Astrocyte (in vitro differentiated cells and primary cell): ENCODE data around the gene ACAA2. TPM values are rescaled to one million over a fixed set of nuclear protein-coding genes. Genes with fewer than 3 reads are reported as not detected.
A peak's percentile ranks its signal among the peaks of the same experiment; 100 is the strongest.

Source experiments
- DNase-seq: peaks from one replicate; pipeline ENCODE4 v3.0.0-alpha.2; 2010; ENCODE audit warnings: low read depth
- FAIRE-seq: peaks from 2 replicates; lab custom pipeline; 2011; peaks lifted over from hg19 to GRCh38; lab: Jason Lieb, UNC
- H2AFZ ChIP-seq: 2 replicates; pipeline ENCODE4 v1.6.0; 2012; ENCODE audit warnings: low read depth, low read length, inconsistent platforms
- H3K27ac ChIP-seq: 2 replicates; pipeline ENCODE4 v1.5.1; 2011; ENCODE audit warnings: low read depth, low read length, inconsistent platforms
- H3K27me3 ChIP-seq: 2 replicates; pipeline ENCODE4 v1.6.0; 2011; ENCODE audit warnings: low read length, inconsistent platforms; ENCODE audit not compliant: insufficient read depth
- H3K36me3 ChIP-seq: 2 replicates; pipeline ENCODE4 v1.5.1; 2011; ENCODE audit warnings: low read length, inconsistent platforms; ENCODE audit not compliant: insufficient read depth
- H3K4me1 ChIP-seq: 2 replicates; pipeline ENCODE4 v1.5.1; 2011; ENCODE audit warnings: low read length, inconsistent platforms; ENCODE audit not compliant: insufficient read depth
- H3K4me2 ChIP-seq: 2 replicates; pipeline ENCODE4 v1.6.0; 2012; ENCODE audit warnings: low read length, inconsistent platforms
- H3K4me3 ChIP-seq: 2 replicates; pipeline ENCODE4 v1.5.1; 2011; ENCODE audit warnings: low read depth, mild to moderate bottlenecking, low read length, inconsistent platforms; ENCODE audit not compliant: insufficient read depth
- H3K79me2 ChIP-seq: 2 replicates; pipeline ENCODE4 v1.6.0; 2012; ENCODE audit warnings: mild to moderate bottlenecking, low read length, inconsistent platforms; ENCODE audit not compliant: insufficient read depth
- H3K9ac ChIP-seq: 2 replicates; pipeline ENCODE4 v1.6.0; 2012; ENCODE audit warnings: mild to moderate bottlenecking, low read length, inconsistent platforms
- H3K9me3 ChIP-seq: 2 replicates; pipeline ENCODE4 v1.5.1; 2012; ENCODE audit warnings: low read depth, mild to moderate bottlenecking, low read length, inconsistent platforms; ENCODE audit not compliant: insufficient read depth
- H4K20me1 ChIP-seq: 2 replicates; pipeline ENCODE4 v1.6.0; 2012; ENCODE audit warnings: low read length, inconsistent platforms; ENCODE audit not compliant: insufficient read depth
- H3K27ac Mint-ChIP-seq: one replicate; pipeline ENCODE4 v1.8.0; 2021; ENCODE audit warnings: mild to moderate bottlenecking, mixed read lengths; ENCODE audit not compliant: unreplicated experiment
- H3K27me3 Mint-ChIP-seq: one replicate; pipeline ENCODE4 v1.8.0; 2021; ENCODE audit warnings: low read depth, mixed read lengths; ENCODE audit not compliant: unreplicated experiment
- H3K36me3 Mint-ChIP-seq: one replicate; pipeline ENCODE4 v1.8.0; 2021; ENCODE audit warnings: low read depth, mixed read lengths; ENCODE audit not compliant: unreplicated experiment
- H3K4me1 Mint-ChIP-seq: one replicate; pipeline ENCODE4 v1.8.0; 2021; ENCODE audit warnings: low read depth, mixed read lengths; ENCODE audit not compliant: unreplicated experiment
- H3K4me3 Mint-ChIP-seq: one replicate; pipeline ENCODE4 v1.8.0; 2021; ENCODE audit warnings: mild to moderate bottlenecking, moderate library complexity, mixed read lengths; ENCODE audit not compliant: unreplicated experiment
- H3K9me3 Mint-ChIP-seq: one replicate; pipeline ENCODE4 v1.8.0; 2021; ENCODE audit warnings: mild to moderate bottlenecking, mixed read lengths; ENCODE audit not compliant: unreplicated experiment
- CTCF ChIP-seq: IDR thresholded peaks from 2 replicates; pipeline ENCODE4 v1.5.1; 2011; ENCODE audit warnings: low read depth, mild to moderate bottlenecking, inconsistent platforms, low read length, moderate library complexity; ENCODE audit not compliant: insufficient read depth
- EZH2 ChIP-seq: IDR thresholded peaks from 2 replicates; pipeline ENCODE4 v1.6.1; 2012; ENCODE audit warnings: mild to moderate bottlenecking, low read length, inconsistent platforms; ENCODE audit not compliant: insufficient read depth
- total RNA-seq: library from RNA; stranded (reverse); gene quantifications from 2 replicates; pipeline ENCODE4 v1.2.1, GENCODE V29; 2021

ACAA2 gene
- total RNA-seq, 1 donor from 2014 or later: 66.4 TPM

- H3K27me3 ChIP-seq: no peaks in the 10 kb centered on the region
- Mint-ChIP-seq H3K4me1 (peaks cover 31% of the 10 kb centered on the region), H3K9me3 (no peaks in the 10 kb centered on the region), H3K27ac (peak overlapping the region; percentile 89), H3K27me3 (no peaks in the 10 kb centered on the region), H3K4me3 (no peak overlapping the region), H3K36me3 (peaks cover 5% of the 10 kb centered on the region)
- no peak overlapping the region for H3K4me3 ChIP-seq
- no peak for TF ChIP-seq EZH2
- TF ChIP-seq CTCF: no peak
- no peaks in the 10 kb centered on the region for H3K79me2 ChIP-seq
- no peak overlapping the region for H2AFZ ChIP-seq
- H3K27ac ChIP-seq: no peak overlapping the region
- no peaks in the 10 kb centered on the region for H3K36me3 ChIP-seq
- no peaks in the 10 kb centered on the region for H3K9me3 ChIP-seq
- no peak overlapping the region for H3K9ac ChIP-seq
- H3K4me1 ChIP-seq: peaks cover 17% of the 10 kb centered on the region
- DNase-seq: no peak
- no peak overlapping the region for H3K4me2 ChIP-seq
- H4K20me1 ChIP-seq: no peaks in the 10 kb centered on the region
- FAIRE-seq: no peak
These were observed 20.9 kb upstream of the ACAA2 start for GRCh38 chr18:49834258-49834657.

GRCh38 chr18:49833814-49834213, 20.5 kb upstream of the ACAA2 start:
- peaks cover 6% of the 10 kb centered on the region for H3K36me3 Mint-ChIP-seq
- H4K20me1 ChIP-seq: no peaks in the 10 kb centered on the region
- peaks cover 12% of the 10 kb centered on the region for H3K4me1 ChIP-seq
- H3K27me3 ChIP-seq: no peaks in the 10 kb centered on the region
- no peak overlapping the region for H3K4me3 Mint-ChIP-seq
- no peaks in the 10 kb centered on the region for H3K36me3 ChIP-seq
- no peak overlapping the region for H2AFZ ChIP-seq
- H3K27me3 Mint-ChIP-seq: no peaks in the 10 kb centered on the region
- H3K4me1 Mint-ChIP-seq: peaks cover 27% of the 10 kb centered on the region
- no peaks in the 10 kb centered on the region for H3K79me2 ChIP-seq
- FAIRE-seq (no peak), DNase-seq (no peak)
- H3K27ac ChIP-seq: no peak overlapping the region
- no peak overlapping the region for H3K9ac ChIP-seq
- H3K9me3 Mint-ChIP-seq: no peaks in the 10 kb centered on the region
- TF ChIP-seq EZH2 (no peak), CTCF (no peak)
- peak overlapping the region; percentile 89 for H3K27ac Mint-ChIP-seq
- H3K9me3 ChIP-seq: no peaks in the 10 kb centered on the region
- H3K4me3 ChIP-seq: no peak overlapping the region
- no peak overlapping the region for H3K4me2 ChIP-seq

- no peak for TF ChIP-seq CTCF
- no peak for TF ChIP-seq EZH2
- FAIRE-seq (peak; percentile 32), DNase-seq (no peak)
- Histone ChIP-seq H3K27me3 (no peaks in the 10 kb centered on the region), H3K36me3 (no peaks in the 10 kb centered on the region), H3K27ac (no peak overlapping the region), H2AFZ (no peak overlapping the region), H3K9me3 (no peaks in the 10 kb centered on the region), H3K79me2 (no peaks in the 10 kb centered on the region), H3K4me2 (no peak overlapping the region), H3K9ac (no peak overlapping the region), H3K4me3 (no peak overlapping the region), H3K4me1 (peaks cover 11% of the 10 kb centered on the region), H4K20me1 (no peaks in the 10 kb centered on the region)
- Mint-ChIP-seq H3K27ac (no peak overlapping the region), H3K4me1 (peaks cover 20% of the 10 kb centered on the region), H3K27me3 (no peaks in the 10 kb centered on the region), H3K4me3 (no peak overlapping the region), H3K9me3 (peaks cover 4% of the 10 kb centered on the region), H3K36me3 (peaks cover 17% of the 10 kb centered on the region)
These were observed 18.9 kb upstream of the ACAA2 start for GRCh38 chr18:49832221-49832647.
